Heart right ventricle (tissue), 16 donors: ENCODE results near the gene ECSIT. TPM values are rescaled to one million over a fixed set of nuclear protein-coding genes. Genes with fewer than 3 reads are reported as not detected.

Experiments
- ATAC-seq, 8 donors: fragments of 200-7000 bp; cut with Tn5 transposase; one replicate each; pipeline ENCODE4 v1.9.1; 2020; ENCODE audit warnings: mild to moderate bottlenecking in 8 of 8, moderate library complexity in 8 of 8, moderate number of reproducible peaks in 1 of 8
- DNase-seq, 2 donors: peaks; one replicate each; pipeline ENCODE4 v3.0.0-alpha.2; 2020
- H3K27ac ChIP-seq, 10 donors: fragments of 200-600 bp; sonication (generic) in 2 of 10; one replicate each; pipeline versions ENCODE4 v1.5.0 to v1.8.0; 2020 to 2022; ENCODE audit warnings: mild to moderate bottlenecking in 3 of 10
- H3K27me3 ChIP-seq, 7 donors: fragments of 200-600 bp; one replicate each; pipeline ENCODE4 v1.8.0; 2021 to 2022; ENCODE audit warnings: mild to moderate bottlenecking in 2 of 7
- H3K36me3 ChIP-seq, 9 donors: fragments of 200-600 bp; sonication (generic) in 1 of 9; one replicate each; pipeline versions ENCODE4 v1.5.0 to v1.8.0; 2020 to 2022; ENCODE audit warnings: mild to moderate bottlenecking in 2 of 9
- H3K4me1 ChIP-seq, 9 donors: fragments of 200-600 bp; sonication (generic) in 1 of 9; one replicate each; pipeline versions ENCODE4 v1.5.0 to v1.8.0; 2020 to 2022; ENCODE audit warnings: mild to moderate bottlenecking in 4 of 9
- H3K4me3 ChIP-seq, 10 donors: fragments of 200-600 bp; sonication (generic) in 2 of 10; one replicate each; pipeline versions ENCODE4 v1.5.0 to v1.8.0; 2020 to 2022; ENCODE audit warnings: mild to moderate bottlenecking in 7 of 10, moderate library complexity in 2 of 10
- H3K9me3 ChIP-seq, 11 donors: fragments of 200-600 bp in 10 of 11; sonication (generic) in 2 of 11; one replicate each; pipeline versions ENCODE4 v1.5.0 to v1.8.0; 2013 to 2022; ENCODE audit warnings: mild to moderate bottlenecking in 2 of 11, control low read depth in 1 of 11, moderate library complexity in 1 of 11
- WGBS, 2 donors: extraction: QIAGEN DNeasy Blood & Tissue Kit; methylation state at CpG; one replicate each; pipeline ENCODE4 v1.1.7; 2013; ENCODE audit warnings: inconsistent platforms in 1 of 2; 5-methylcytosine and 5-hydroxymethylcytosine counted together
- intact Hi-C, 10 donors: fragments of 100-400 bp; cut with DNase I; formaldehyde crosslinking; loops; one replicate each; pipeline versions ENCODE4 v1.11.1 to v1.14.2; 2022
- polyA plus RNA-seq, 2 donors: library from polyadenylated mRNA; stranded (reverse); fragments of 200-250 nt; gene quantifications; one replicate each; pipeline ENCODE4 v1.2.3, GENCODE V29; 2013
- total RNA-seq, 10 donors: library from RNA; stranded (reverse); fragmentation: NEBNext Ultra II Directional in 3 of 10; extraction: Animal tissue kit (Norgen Biotek cat#: 25700) in 3 of 10; gene quantifications; one replicate each; pipeline versions ENCODE4 v1.2.1 to v1.2.4, GENCODE V29; 2021 to 2023
- TF ChIP-seq, protein P1 (sequence below), 9 donors: fragments of 200-600 bp; sonication (generic) in 2 of 9; IDR thresholded peaks; one replicate each; pipeline versions ENCODE4 v1.5.0 to v1.8.0; 2021 to 2022; ENCODE audit warnings: antibody characterized with exemption in 9 of 9, mild to moderate bottlenecking in 5 of 9, moderate library complexity in 1 of 9
- donor health status: Arrhythmogenic right ventricular cardiomyopathy.
- donor health status: ischemic (EF 13 %, LVEDD 7.1; RV severe dilation, severe dysfunction).
- donor health status: healthy with polysubstance abuse.
- donor health status: DM: no; HTN: yes; CAD: no.
- donor health status: DM: no; HTN: no; CAD: no.
- donor health status: ischemic (EF 25% LVEDD 6.9; RV normal size, moderate dysfunction).
- donor health status: ischemic (EF 25% LVEDD 5.7; RV mildly dilated, moderate dysfunction).
- donor health status: healthy.
- donor health status: DM: yes; HTN: yes; CAD: no.
- donor health status: Ischemic cardiomyopathy.
- donor health status: ischemic (EF 35%, LVEDD 5.7; RV mildly dilated, moderate dysfunction).
- donor health status: nonischemic (EF 11% LVEDD 7.7; RV severe dilation, severe dysfunction).
- donor health status: DM: yes; HTN: yes; CAD: no.
- donor health status: PGD.
- donor health status: ischemic (EF 29% LVEDD 5.4; RV normal size, mild dysfunction).
- donor health status: nonischemic (EF 23%, LVEDD 6.1; RV moderate dilation, normal function).

The ECSIT gene
- total and polyA plus RNA-seq, 12 donors: 86.8 to 226 (median 139) TPM

DNA sequence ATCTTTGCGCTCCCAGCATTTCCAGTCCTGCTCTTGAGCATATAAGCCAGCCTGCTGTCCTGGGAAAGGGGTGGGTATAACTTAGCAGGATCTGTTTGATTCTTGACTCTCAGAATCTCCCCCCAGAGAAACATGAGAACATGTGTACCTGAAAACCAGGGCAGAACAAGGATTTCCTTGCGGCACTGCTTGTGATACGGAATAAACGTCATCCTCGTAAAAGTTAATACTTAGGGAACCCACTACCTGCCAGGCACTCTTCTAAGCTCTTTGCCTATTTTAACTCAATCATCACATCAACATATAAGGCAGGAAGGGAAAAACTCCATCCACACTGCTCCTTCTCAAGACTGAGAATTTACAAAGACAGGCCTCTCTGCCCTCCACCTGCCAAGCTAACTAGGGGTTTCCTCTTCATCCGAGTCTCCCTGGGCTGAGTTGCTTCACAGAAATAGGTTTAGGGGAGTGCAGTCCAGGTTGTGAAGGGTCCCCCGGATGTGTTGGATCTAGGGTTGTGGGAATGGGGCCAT lies 24.4 kb downstream of the ECSIT start:
- no peak for DNase-seq
- Histone ChIP-seq H3K36me3 (peaks cover 0 to 19% (median 0%) of the 10 kb centered on the region in 9 donors), H3K9me3 (no peaks in the 10 kb centered on the region), H3K4me3 (peak overlapping the region; percentile 70 to 100 (median 98)), H3K4me1 (peaks cover 0 to 16% (median 11%) of the 10 kb centered on the region in 9 donors), H3K27ac (peak overlapping the region in 9 of 10 donors; percentile 93 to 99 (median 97)), H3K27me3 (no peaks in the 10 kb centered on the region)
- intact Hi-C loops: loop anchor here in 3 of 10 donors (1.0 to 2.0 kb wide), 3 partner anchors 22 to 25 kb away; partner anchors contain the start of gene ECSIT (in 2 of the 3)
- WGBS, 2 donors: 31 to 47% methylated on average over 7 of the region's 7 CpGs
- TF ChIP-seq, protein P1, sequence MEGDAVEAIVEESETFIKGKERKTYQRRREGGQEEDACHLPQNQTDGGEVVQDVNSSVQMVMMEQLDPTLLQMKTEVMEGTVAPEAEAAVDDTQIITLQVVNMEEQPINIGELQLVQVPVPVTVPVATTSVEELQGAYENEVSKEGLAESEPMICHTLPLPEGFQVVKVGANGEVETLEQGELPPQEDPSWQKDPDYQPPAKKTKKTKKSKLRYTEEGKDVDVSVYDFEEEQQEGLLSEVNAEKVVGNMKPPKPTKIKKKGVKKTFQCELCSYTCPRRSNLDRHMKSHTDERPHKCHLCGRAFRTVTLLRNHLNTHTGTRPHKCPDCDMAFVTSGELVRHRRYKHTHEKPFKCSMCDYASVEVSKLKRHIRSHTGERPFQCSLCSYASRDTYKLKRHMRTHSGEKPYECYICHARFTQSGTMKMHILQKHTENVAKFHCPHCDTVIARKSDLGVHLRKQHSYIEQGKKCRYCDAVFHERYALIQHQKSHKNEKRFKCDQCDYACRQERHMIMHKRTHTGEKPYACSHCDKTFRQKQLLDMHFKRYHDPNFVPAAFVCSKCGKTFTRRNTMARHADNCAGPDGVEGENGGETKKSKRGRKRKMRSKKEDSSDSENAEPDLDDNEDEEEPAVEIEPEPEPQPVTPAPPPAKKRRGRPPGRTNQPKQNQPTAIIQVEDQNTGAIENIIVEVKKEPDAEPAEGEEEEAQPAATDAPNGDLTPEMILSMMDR (IDR thresholded peaks at IDR 0.05): no peak
- no peak for ATAC-seq

DNA sequence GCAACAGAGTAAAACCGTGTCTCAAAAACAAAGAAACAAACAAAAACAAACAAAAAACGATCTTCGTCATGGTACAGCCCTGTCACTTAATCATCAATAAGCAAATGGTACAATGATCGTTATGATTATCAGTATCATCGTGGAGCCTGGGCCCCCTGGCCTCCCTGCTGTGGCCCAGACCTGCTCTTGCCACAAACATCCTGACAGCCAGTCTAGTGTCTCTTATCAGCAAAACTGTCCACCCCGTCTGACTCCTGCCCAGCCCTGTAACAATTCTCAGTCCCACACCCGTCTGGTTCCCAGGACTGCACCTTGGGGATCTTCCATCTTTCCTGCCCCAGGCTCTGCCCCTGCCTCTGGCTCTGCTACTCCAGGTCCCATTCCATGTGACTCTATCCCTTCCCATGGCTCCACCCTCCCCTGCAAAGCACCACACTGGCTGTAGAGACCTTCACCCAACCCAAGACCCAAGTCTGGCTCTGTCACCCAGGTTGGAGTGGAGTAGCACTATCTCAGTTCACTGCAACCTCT lies 29.0 kb downstream of the ECSIT start:
- intact Hi-C loops: loop anchor here in 3 of 10 donors (5.0 kb wide), 2 partner anchors 87 to 92 kb away; no protein-coding TSS in a partner anchor

DNA sequence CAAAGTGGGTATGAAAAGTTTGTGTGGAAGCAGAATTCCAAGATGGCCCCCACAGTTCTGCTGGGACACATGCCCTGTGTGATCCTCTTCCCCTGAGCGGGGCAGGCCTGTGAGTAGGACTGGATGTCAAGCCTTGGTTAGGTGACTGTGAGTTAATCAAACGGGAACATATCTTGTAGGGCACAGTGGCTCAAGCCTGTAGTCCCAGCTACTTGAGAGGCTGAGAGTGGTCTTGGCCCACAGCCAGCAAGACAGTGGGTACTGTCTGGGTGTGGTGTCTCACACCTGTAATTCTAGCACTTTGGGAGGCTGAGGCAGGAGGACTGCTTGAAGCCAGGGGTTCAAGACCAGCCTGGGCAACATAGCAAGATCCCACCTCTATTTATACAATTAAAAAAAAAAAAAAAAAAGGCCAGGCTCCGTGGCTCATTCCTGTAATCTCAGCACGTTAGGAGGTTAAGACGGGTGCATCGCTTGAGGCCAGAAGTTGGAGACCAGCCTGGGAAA lies 29.7 kb downstream of the ECSIT start:
- Histone ChIP-seq H3K36me3 (peaks cover 0 to 42% (median 4%) of the 10 kb centered on the region in 9 donors), H3K27me3 (no peaks in the 10 kb centered on the region), H3K4me1 (no peaks in the 10 kb centered on the region), H3K9me3 (no peaks in the 10 kb centered on the region), H3K27ac (no peak overlapping the region), H3K4me3 (no peak overlapping the region)
- ATAC-seq (no peak), DNase-seq (no peak)
- whole genome bisulfite sequencing, 2 donors: 73 to 85% methylated on average over 6 of the region's 6 CpGs
- intact Hi-C loops: loop anchor here in 3 of 10 donors (5.0 kb wide), 2 partner anchors 88 to 93 kb away; no protein-coding TSS in a partner anchor
- TF ChIP-seq, protein P1 (IDR thresholded peaks at IDR 0.05): no peak

More for the DNA sequence above, 29.0 kb downstream of the ECSIT start:
- WGBS, 2 donors: 67 to 72% methylated on average over 7 of the region's 7 CpGs
- H3K9me3 ChIP-seq: no peaks in the 10 kb centered on the region
- no peak overlapping the region for H3K4me3 ChIP-seq
- DNase-seq (no peak), ATAC-seq (no peak)
- TF ChIP-seq, protein P1 (IDR thresholded peaks at IDR 0.05): no peak
- H3K27ac ChIP-seq: no peak overlapping the region
- H3K36me3 ChIP-seq: peaks cover 0 to 35% (median 4%) of the 10 kb centered on the region in 9 donors
- H3K27me3 ChIP-seq: no peaks in the 10 kb centered on the region
- peaks cover 0 to 6% (median 4%) of the 10 kb centered on the region in 9 donors for H3K4me1 ChIP-seq

DNA sequence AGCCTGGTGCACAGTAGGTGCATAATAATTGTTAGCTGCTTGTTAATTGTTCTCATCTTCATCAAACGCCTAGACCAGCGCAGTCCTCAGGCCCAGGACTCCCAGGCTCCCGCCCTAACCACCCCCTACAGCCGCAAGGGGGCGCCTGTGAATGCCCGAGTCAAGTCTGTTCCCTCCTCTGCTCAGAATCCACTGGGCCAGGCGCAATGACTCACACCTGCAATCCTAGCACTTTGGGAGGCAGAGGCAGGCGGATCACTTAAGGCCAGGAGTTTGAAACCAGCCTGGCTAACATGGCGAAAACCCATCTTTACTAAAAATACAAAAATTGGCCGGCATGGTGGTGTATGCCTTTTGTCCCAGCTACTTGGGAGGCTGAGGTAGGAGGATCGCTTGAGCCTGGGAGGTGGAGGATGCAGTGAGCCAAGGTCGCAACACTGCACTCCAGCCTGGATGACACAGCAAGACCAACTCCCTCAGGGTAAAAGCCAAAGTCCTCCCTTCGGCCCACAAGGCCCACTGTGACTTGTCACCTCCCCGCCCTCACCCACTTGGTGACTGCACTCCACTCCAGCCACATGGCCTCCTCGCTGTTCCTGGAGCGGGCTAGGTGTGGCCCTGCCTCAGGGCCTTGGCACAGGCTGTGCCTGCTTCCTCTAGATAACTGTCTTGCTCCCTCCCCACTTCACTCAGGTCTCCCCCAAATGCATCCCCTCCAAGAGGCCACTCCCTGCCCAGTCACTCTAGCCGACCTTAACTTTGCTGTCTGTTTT lies 32.4 kb downstream of the ECSIT start:
- peak; percentile 36 to 61 for DNase-seq
- no peaks in the 10 kb centered on the region for H3K9me3 ChIP-seq
- TF ChIP-seq, protein P1 (IDR thresholded peaks at IDR 0.05): peak; percentile 43 to 74 (median 63)

More for the DNA sequence above, 32.4 kb downstream of the ECSIT start:
- H3K4me1 ChIP-seq: no peaks in the 10 kb centered on the region
- no peaks in the 10 kb centered on the region for H3K27me3 ChIP-seq
- 70 to 75% methylated on average over 17 of the region's 17 CpGs for WGBS, 2 donors
- H3K36me3 ChIP-seq: peaks cover 0 to 55% (median 8%) of the 10 kb centered on the region in 9 donors
- H3K4me3 ChIP-seq: no peak overlapping the region
- no peak overlapping the region for H3K27ac ChIP-seq
- intact Hi-C loops: loop anchor here in 4 of 10 donors (2.0 to 5.0 kb wide), 3 partner anchors 90 to 96 kb away; no protein-coding TSS in a partner anchor
- ATAC-seq: peak in 6 of 8 donors; percentile 42 to 71 (median 59)
